GM19240 (cell line): ENCODE measurements around the gene DPYD.
A peak's percentile ranks its signal among the peaks of the same experiment; 100 is the strongest.

ENCODE experiments used
- DNase-seq: peaks from one replicate; pipeline ENCODE4 v3.0.0; 2011; ENCODE audit warnings: low spot score; ENCODE audit not compliant: insufficient read length

The DPYD gene

DNA sequence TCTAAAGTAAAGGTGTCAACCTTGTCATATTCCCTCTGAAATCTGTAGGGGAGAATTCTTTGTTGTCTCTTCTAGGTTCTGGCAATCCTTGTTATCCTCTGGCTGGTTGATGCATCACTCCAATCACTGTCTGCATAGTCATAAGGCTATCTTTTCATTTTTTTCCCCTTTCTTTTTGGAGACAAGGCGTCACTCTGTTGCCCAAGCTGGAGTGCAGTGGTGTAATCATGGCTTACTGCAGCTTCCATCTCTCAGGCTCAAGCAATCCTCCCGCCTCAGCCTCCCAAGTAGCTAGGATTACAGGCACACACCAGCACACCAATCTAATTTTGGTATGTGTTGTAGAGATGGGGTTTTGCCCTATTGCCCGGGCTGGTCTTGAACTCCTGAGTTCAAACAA is 12.9 kb downstream of the DPYD start:
- no peak for DNase-seq

DNA sequence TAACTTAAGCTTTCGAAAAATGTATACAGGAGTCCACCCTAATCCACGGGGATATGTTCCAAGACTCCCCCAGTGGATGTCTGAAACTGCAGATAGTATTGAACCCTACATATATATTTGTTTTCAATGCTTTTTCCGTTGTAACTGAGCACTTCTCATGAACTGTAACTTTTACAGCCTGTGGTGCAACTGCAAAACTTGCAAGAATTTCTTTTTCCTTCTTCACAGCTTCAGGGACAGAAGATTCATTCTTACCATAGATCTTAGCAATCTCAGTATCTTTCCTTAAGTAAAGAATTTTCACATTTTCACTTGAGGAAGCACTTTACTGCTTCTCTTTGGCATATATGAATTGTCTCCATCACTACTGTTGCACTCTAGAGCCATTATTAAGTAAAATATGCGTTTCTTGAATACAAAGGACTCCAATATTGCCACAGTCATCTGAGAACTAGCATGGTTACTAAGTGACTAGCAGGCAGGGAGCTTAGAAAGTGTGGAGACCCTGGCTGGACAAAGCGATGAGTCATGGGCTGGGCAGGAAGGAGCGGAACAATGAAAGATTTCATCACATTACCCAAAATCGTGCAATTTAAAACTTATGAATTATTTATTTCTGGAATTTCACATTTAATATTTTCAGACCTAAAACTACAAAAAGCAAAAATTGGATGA is 14.1 kb downstream of the DPYD start:
- no peak for DNase-seq

DNA sequence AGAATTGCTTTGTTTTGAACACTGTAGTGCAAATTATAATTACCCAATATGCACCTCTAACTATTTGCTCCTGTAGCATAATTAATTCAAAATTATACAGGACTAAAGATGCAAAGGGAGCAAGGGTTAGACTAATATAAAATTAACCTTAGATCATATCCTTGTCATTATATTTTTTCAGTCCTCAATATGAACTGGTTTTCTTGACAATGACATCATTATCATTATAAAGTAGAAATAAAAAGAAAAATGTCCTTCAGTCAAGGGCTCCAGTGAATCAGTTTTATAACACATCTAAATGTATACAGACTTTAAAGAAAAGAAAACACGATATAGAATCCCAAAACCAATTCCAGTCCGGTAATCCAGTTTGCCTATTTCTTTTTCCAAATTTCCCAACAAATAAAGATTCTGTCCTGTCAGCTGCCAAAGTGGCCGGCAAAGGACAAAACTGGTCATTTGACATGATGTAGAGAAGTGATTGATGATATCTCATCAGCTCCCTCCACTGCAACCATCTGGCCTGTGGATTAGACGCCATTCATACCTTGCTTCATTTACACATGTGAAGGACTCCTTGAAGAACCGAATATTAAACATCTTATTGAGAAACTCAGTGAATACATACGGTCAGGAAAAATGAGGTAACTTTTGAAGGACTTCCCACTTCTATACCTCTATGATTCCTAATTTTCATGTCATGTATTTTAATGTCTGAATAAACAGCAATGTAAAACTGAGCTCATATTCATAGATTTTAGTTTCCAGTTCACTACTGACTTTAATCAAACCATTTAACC is 15.5 kb downstream of the DPYD start:
- no peak for DNase-seq

GRCh38 chr1:97904534-97904933 is 16.3 kb downstream of the DPYD start:
- no peak for DNase-seq

GRCh38 chr1:97903626-97904025 is 17.2 kb downstream of the DPYD start:
- no peak for DNase-seq

- no peak for DNase-seq
Observed at GRCh38 chr1:97902067-97902466, 18.8 kb downstream of the DPYD start.

- no peak for DNase-seq
Observed at GRCh38 chr1:97901017-97901658, 19.7 kb downstream of the DPYD start.

GRCh38 chr1:97898948-97899347 is 21.9 kb downstream of the DPYD start:
- no peak for DNase-seq

- DNase-seq, result no peak
Observed at GRCh38 chr1:97895278-97895677, 25.6 kb downstream of the DPYD start.

GRCh38 chr1:97893844-97894243 is 27.0 kb downstream of the DPYD start:
- DNase-seq, result no peak

DNA sequence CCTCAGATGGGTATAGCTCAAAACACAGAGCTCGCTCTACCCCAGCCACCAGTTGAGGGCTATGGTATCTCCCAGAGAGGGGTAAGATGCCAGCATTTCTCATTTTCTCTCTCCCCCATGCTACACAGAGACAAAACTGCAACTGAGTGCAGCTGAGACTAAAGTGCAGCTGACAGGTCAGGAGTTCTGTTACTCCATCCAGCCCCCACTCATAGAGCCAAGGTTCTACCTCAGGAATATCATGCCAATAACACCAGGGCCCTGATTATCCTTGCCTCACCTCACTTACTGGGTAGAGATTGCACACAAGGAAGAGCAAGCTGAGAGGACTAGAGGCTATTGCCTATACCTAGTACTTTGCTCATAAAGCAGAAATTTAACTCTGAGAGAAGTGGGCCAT is 34.6 kb downstream of the DPYD start:
- no peak for DNase-seq

DNA sequence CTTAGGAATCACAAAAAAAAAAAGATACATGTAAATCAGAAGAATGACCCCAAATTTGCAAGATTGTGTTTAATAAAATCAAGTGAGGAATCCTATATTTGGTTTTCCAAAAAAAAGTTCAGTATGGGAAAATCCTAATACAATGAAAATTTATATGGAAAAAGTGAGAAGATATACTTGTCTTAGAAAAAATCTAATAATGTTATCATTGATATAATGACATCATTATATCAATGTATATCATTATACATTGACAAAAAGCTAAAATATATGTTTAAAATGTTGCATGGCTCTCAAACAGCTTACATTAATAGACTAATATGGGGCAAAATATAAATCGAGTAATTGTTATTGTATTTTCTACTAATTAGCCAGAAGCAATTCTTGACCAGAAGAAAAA is 37.0 kb downstream of the DPYD start:
- DNase-seq, result no peak

DNA sequence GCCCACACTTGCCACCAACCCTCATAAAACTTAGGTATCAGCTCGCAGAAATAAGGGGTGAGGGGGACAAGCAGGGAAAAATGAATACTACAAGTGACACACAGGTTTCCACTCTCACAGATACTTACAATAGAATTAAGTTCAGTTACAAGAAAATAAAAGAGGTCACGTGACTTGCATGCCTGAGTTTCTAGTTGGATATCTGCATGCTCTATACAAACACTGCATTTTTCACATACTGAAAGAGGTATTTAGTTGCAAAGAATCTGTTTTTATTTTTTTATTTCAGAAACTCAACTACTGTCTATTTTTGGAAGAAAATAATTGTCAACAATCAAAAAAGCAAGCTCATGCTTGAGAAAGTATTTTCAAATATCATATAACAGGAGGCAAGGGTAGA is 43.5 kb downstream of the DPYD start:
- DNase-seq, result no peak

GRCh38 chr1:97875996-97876395 is 44.8 kb downstream of the DPYD start:
- no peak for DNase-seq

DNA sequence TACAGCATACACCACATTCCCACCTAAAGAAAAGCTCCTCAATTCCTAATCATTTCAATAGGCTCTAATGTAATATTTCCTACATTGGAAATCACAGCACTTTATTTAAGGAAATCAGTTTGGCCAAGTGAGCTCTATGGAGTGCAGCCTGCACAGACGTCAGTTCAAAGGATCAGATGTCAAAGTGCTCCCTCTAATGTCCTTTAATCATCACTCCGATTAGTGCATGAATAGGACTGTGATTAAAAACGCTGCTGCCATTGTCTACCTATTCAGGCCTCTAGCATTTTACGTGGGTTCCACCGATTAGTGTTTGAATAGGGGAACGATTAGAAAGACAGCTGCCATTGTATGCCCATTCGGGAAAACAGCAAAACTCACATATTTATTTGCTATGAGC is 50.2 kb downstream of the DPYD start:
- no peak for DNase-seq

- DNase-seq, result no peak
Observed at GRCh38 chr1:97869441-97869840, 51.4 kb downstream of the DPYD start.

- no peak for DNase-seq
Observed at GRCh38 chr1:97867127-97867526, 53.7 kb downstream of the DPYD start.

- DNase-seq, result no peak
Observed at GRCh38 chr1:97864615-97865014, 56.2 kb downstream of the DPYD start.

- DNase-seq, result no peak
Observed at GRCh38 chr1:97853221-97853620, 67.6 kb downstream of the DPYD start.

DNA sequence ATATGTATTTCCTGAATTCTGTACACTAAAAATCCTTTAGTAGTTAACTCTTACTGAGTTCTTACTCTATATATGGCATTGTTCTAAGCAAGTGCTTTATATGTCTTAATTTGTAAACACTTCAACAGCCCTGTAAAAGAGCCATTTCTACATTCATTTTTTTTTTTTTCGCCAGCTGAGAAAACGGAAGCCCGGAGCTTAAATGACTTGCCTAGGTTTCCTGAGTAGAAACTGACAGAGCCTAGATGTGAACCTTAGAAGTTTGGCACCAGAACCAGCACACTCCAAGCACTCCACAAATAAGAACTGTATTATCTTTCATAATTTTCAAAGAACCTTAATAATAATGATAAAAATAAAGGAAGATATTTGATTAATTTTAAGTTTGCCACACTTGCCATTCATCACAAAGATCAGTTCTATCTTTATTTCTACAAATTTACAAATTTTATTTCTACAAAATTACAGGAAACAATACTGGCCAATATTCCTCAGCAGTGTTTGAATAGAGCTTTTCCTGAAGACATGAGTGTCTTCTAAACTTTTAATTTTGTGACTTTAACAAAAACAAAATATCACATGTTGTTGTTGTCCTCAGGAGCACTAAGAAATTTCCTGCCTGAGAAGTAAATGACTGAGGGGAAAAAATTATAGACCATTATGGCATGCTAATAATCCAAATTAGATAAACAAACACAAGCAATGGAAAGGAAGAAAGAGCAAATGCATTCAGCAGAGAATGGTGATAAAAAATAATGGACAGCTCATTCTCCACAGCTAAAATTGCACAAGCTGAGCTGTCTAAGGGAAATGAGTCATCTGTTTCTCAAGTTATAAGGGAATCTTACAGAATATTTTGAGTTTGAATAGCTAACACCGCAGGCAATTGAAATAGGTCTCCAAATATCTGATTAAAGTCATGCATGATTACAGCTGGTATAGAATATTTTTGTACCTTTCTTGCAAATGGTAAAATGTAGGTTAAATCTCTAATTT is 71.2 kb downstream of the DPYD start:
- peak; percentile 2 for DNase-seq

DNA sequence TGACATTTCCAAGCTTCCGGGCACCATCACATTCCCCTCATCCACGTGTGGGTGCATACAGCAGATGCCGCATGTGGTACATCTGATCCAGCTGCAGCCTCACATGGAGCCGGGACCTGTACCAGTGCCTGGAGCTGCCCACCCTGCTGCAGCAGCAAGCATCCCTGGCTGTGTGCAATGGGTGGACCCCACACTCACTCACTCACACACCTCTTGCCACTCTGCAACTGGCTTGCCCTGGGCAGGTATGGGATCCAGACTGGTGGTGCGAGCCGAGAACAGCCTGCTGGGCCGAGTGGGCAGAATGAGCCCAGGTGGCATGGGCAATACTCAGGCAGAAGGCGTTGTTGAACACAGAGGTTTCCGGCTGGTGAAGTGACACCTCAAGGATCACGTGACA is 75.0 kb downstream of the DPYD start:
- DNase-seq, result no peak
